ENCODE results near the gene SYVN1.
"Not testable (repeated sequence)": the region's sequence is repeated elsewhere in the genome, so short reads cannot be mapped to it uniquely, and the experiment has no call there.

DNA sequence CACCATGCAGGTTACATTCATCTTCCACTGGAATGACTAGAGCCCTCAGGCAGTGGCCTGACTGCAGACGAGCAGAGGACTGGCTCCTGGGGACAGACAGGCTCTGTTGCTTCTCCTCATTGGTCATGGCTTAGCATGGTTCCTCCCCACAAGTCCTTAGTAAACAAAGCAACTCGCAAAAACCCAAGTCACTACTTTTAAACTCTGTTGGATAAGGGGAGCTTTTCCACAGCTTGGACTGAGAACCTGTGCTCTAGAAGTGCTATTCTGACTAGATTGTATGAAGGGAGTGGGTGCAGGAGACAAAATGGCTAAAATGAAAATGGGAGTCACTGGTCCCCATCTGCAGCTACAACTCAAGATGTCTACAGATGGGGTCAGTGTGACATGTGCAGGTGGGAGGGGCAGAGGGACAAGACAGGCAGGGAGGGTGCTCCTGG lies 40.3 kb upstream of the SYVN1 start:
- TF ChIP-seq, protein P1, sequence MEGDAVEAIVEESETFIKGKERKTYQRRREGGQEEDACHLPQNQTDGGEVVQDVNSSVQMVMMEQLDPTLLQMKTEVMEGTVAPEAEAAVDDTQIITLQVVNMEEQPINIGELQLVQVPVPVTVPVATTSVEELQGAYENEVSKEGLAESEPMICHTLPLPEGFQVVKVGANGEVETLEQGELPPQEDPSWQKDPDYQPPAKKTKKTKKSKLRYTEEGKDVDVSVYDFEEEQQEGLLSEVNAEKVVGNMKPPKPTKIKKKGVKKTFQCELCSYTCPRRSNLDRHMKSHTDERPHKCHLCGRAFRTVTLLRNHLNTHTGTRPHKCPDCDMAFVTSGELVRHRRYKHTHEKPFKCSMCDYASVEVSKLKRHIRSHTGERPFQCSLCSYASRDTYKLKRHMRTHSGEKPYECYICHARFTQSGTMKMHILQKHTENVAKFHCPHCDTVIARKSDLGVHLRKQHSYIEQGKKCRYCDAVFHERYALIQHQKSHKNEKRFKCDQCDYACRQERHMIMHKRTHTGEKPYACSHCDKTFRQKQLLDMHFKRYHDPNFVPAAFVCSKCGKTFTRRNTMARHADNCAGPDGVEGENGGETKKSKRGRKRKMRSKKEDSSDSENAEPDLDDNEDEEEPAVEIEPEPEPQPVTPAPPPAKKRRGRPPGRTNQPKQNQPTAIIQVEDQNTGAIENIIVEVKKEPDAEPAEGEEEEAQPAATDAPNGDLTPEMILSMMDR (IDR thresholded peaks at IDR 0.05) = not testable (repeated sequence)
- not testable (repeated sequence) for TF ChIP-seq EP300 (IDR thresholded peaks at IDR 0.05; ENCODE audit: low read depth); POLR2A (IDR thresholded peaks at IDR 0.05)
